BLaER1 treated with 17β-estradiol and CSF1 and Interleukin-3, amounts not matched to agents 10 nM and 100 nM (cell line): Measurements from ENCODE around the gene PARD3B.

Experiments used
- H3K27ac ChIP-seq, 11 experiments: shearing (Covaris generic); formaldehyde crosslinking; 2 replicates each; pipeline ENCODE4 v1.8.1; 2022
- H3K27me3 ChIP-seq, 11 experiments: shearing (Covaris generic); formaldehyde crosslinking; 2 replicates each; pipeline ENCODE4 v1.8.1; 2022
- H3K36me3 ChIP-seq, 11 experiments: shearing (Covaris generic); formaldehyde crosslinking; 2 replicates each; pipeline ENCODE4 v1.8.1; 2022
- H3K4me1 ChIP-seq, 10 experiments: shearing (Covaris generic); formaldehyde crosslinking; 2 replicates each; pipeline ENCODE4 v1.8.1; 2022
- H3K4me2 ChIP-seq, 11 experiments: shearing (Covaris generic); formaldehyde crosslinking; 2 replicates each; pipeline ENCODE4 v1.8.1; 2022
- H3K4me3 ChIP-seq, 10 experiments: shearing (Covaris generic); formaldehyde crosslinking; 2 replicates each; pipeline ENCODE4 v1.8.1; 2022
- H3K9ac ChIP-seq, 11 experiments: shearing (Covaris generic); formaldehyde crosslinking; 2 replicates each; pipeline ENCODE4 v1.8.1; 2022
- H3K9me3 ChIP-seq, 11 experiments: shearing (Covaris generic); formaldehyde crosslinking; replicated peaks in 1 of 11; 2 replicates each; pipeline ENCODE4 v1.8.1; 2022
- H4K20me1 ChIP-seq, 11 experiments: shearing (Covaris generic); formaldehyde crosslinking; 2 replicates each; pipeline ENCODE4 v1.8.1; 2022
- Cebpa-rat ChIP-seq, 11 experiments: shearing (Covaris generic); IDR thresholded peaks; 2 replicates each; pipeline ENCODE4 v1.8.1; 2022

The PARD3B gene

DNA sequence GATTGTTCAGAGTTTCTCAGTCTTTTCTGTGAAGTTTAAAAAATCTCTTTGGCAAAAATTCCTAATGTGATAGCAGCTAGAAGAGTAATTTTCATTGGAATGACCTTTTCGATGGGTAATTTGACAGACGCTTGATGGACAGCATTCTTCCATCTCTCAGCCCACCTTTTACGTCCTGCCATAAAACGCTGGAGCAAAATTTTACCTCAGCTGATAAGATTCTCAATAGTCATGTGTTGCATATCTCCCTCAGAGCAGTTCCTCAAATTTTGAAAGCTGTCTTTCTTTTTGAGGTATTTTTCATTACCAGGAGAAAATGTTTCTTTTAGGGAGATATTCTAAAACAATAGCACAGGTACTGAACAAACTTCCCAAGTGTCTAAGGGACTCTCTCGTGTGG is 441.4 kb downstream of the PARD3B start:
- no peak overlapping the region for H3K27ac ChIP-seq
- H3K9ac ChIP-seq = no peak overlapping the region
- no peak for TF ChIP-seq Cebpa-rat (IDR thresholded peaks at IDR 0.05)
- no peaks in the 10 kb centered on the region for H3K36me3 ChIP-seq
- no peak overlapping the region for H3K4me3 ChIP-seq
- H3K27me3 ChIP-seq = no peaks in the 10 kb centered on the region
- no peaks in the 10 kb centered on the region for H3K9me3 ChIP-seq
- no peaks in the 10 kb centered on the region for H3K4me1 ChIP-seq
- no peak overlapping the region for H3K4me2 ChIP-seq
- no peaks in the 10 kb centered on the region for H4K20me1 ChIP-seq

DNA sequence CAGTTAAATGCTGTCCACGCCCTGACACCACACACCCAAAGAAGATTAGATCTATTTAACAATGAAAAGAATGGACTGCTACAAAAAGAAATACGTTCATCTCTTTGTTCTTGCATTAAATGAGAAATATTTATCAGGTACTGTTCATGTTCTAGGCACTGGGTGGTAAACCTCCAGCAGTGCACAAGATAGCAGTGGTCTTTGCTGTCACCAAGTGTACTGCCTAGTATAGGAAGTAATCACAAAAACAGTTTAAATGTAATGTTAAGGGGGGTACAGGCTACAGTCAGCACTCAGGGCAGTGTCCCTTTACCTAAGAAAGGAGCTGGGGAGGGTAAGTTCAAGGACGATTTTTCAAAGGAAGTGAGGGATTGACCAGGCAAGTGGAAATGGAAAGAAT is 443.6 kb downstream of the PARD3B start:
- Histone ChIP-seq H3K9me3 (no peaks in the 10 kb centered on the region), H3K27ac (no peak overlapping the region), H3K9ac (no peak overlapping the region), H3K36me3 (no peaks in the 10 kb centered on the region), H3K27me3 (no peaks in the 10 kb centered on the region), H3K4me2 (no peak overlapping the region), H3K4me3 (no peak overlapping the region), H3K4me1 (no peaks in the 10 kb centered on the region), H4K20me1 (no peaks in the 10 kb centered on the region)
- TF ChIP-seq Cebpa-rat (IDR thresholded peaks at IDR 0.05) = no peak

DNA sequence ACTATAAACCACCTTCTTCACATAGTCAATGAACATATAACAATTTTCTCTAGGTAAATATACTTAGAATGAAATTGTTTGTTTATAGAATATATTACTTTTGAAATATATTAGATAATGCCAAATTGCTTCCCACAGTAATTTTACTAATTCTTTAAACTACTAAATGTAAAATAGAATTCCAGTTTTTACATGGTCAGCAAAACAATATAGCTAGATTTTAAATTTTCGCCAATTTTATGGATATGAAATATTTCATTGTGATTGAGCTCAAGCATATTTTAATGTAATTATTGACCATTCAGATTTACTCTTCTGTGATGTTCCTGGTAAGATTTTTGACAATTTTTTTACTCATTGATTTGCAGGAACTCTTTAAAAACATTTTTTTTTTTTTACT is 444.6 kb downstream of the PARD3B start:
- H3K4me2 ChIP-seq = no peak overlapping the region
- H3K27me3 ChIP-seq = no peaks in the 10 kb centered on the region
- no peak overlapping the region for H3K4me3 ChIP-seq
- H3K9ac ChIP-seq = no peak overlapping the region
- no peaks in the 10 kb centered on the region for H4K20me1 ChIP-seq
- no peaks in the 10 kb centered on the region for H3K36me3 ChIP-seq
- no peak overlapping the region for H3K27ac ChIP-seq
- H3K9me3 ChIP-seq = no peaks in the 10 kb centered on the region
- no peak for TF ChIP-seq Cebpa-rat (IDR thresholded peaks at IDR 0.05)
- no peaks in the 10 kb centered on the region for H3K4me1 ChIP-seq

DNA sequence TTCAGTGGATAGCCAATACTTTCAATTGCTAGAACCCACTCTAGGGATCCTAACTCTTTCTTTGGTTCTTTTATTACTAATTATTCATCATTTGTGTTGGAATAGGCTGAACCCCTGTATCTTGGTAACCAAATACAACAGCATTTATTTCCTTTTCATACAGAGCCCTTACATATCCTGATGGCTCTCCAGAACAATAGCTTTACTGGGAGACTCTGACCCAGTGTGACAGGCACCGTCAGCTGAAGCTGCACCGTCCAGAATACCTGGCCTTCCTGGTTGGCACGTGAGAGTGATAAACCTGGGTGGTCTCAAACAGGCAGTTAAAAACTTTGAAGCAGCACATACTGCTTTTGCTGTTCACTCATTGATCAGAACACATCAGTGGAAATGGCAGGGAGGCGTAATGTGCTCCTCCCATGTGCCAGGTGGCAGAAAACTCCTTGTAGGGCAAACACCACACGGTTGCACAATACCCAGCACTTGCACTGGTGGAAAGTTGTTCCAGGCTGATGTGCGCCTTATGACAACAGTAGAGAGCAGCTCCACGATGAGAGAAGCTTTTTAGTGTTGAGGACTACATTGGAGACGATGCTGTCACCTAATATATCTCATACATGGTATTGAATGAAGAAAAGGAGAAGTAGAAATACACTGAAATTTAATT is 456.2 kb downstream of the PARD3B start:
- no peak overlapping the region for H3K4me3 ChIP-seq
- no peak overlapping the region for H3K4me2 ChIP-seq
- no peaks in the 10 kb centered on the region for H3K4me1 ChIP-seq
- no peaks in the 10 kb centered on the region for H4K20me1 ChIP-seq
- H3K36me3 ChIP-seq = no peaks in the 10 kb centered on the region
- H3K27me3 ChIP-seq = no peaks in the 10 kb centered on the region
- H3K9me3 ChIP-seq = peaks cover 0 to 6% (median 0%) of the 10 kb centered on the region in 11 experiments; a peak in 1 of 22 replicates
- H3K27ac ChIP-seq = no peak overlapping the region
- no peak overlapping the region for H3K9ac ChIP-seq
- no peak for TF ChIP-seq Cebpa-rat (IDR thresholded peaks at IDR 0.05)

DNA sequence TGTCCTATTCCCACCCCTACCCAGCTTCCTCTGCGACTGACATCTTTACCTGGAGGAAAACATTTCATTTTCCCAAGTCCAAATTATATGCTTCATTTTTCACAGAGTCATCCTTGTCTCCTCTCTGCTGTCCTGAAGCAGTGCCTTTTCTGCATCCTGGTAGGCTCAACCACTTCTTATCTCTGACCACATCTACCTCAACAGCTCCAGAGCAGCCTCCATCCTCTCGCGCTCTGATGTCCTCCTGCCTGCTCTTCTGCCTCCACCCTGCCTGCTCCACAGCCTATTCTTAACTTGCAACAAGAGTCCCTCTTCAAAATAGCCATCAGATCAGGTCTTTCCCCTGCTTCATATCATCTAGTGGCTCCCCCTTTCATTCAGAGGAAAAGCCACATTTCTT is 457.1 kb downstream of the PARD3B start:
- H3K27ac ChIP-seq = no peak overlapping the region
- H3K4me1 ChIP-seq = no peaks in the 10 kb centered on the region
- H3K4me2 ChIP-seq = no peak overlapping the region
- H3K9ac ChIP-seq = no peak overlapping the region
- H3K9me3 ChIP-seq = peaks cover 0 to 6% (median 0%) of the 10 kb centered on the region in 11 experiments; a peak in 1 of 22 replicates
- H4K20me1 ChIP-seq = no peaks in the 10 kb centered on the region
- no peak for TF ChIP-seq Cebpa-rat (IDR thresholded peaks at IDR 0.05)
- H3K27me3 ChIP-seq = no peaks in the 10 kb centered on the region
- H3K36me3 ChIP-seq = no peaks in the 10 kb centered on the region
- no peak overlapping the region for H3K4me3 ChIP-seq

DNA sequence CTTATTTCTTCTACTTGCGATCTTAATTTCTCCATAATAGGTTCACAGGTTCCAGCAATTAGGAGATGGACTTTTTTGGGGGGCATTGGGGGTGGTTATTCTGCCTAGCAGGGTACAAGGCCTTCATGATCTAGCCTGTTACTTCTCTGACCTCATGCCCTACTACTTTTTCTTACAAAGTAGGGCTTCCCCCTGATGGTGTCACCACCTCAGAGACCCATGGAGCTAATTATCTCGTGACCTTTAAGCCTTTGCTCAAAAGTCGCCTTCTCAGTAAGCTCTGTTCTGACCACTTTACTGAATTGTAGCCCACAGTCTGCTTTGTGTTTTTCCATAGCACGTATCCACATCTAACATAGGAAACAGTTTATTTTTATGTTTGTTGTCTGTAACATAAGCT is 458.0 kb downstream of the PARD3B start:
- Histone ChIP-seq H3K36me3 (no peaks in the 10 kb centered on the region), H3K4me1 (no peaks in the 10 kb centered on the region), H3K9me3 (peaks cover 0 to 6% (median 0%) of the 10 kb centered on the region in 11 experiments; a peak in 1 of 22 replicates), H3K9ac (no peak overlapping the region), H3K27ac (no peak overlapping the region), H3K4me3 (no peak overlapping the region), H4K20me1 (no peaks in the 10 kb centered on the region), H3K27me3 (no peaks in the 10 kb centered on the region), H3K4me2 (no peak overlapping the region)
- TF ChIP-seq Cebpa-rat (IDR thresholded peaks at IDR 0.05) = no peak

DNA sequence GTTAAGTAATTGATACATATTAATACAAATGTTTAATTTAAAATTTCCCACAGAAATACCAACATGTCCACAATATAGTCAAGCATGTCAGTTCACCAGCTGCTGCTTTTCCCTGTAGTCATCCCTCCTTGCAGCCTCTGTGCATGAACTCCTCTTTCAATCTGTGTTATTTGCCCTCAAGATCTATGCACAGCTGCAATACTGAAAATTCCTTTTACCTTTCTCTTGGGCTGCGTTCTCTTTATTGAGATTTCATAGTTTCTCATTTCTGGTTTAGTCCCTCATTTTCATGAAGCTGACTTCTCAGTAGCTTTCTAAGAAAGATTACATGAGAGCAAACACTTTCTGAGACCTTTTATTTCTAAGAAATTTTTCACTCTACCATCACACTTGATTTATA is 464.9 kb downstream of the PARD3B start:
- no peak overlapping the region for H3K4me3 ChIP-seq
- TF ChIP-seq Cebpa-rat (IDR thresholded peaks at IDR 0.05) = no peak
- H3K9me3 ChIP-seq = peaks cover 0 to 6% (median 0%) of the 10 kb centered on the region in 11 experiments; a peak in 1 of 22 replicates
- no peaks in the 10 kb centered on the region for H3K27me3 ChIP-seq
- H3K36me3 ChIP-seq = no peaks in the 10 kb centered on the region
- H3K27ac ChIP-seq = no peak overlapping the region
- no peak overlapping the region for H3K4me2 ChIP-seq
- no peaks in the 10 kb centered on the region for H3K4me1 ChIP-seq
- H3K9ac ChIP-seq = no peak overlapping the region
- H4K20me1 ChIP-seq = no peaks in the 10 kb centered on the region

DNA sequence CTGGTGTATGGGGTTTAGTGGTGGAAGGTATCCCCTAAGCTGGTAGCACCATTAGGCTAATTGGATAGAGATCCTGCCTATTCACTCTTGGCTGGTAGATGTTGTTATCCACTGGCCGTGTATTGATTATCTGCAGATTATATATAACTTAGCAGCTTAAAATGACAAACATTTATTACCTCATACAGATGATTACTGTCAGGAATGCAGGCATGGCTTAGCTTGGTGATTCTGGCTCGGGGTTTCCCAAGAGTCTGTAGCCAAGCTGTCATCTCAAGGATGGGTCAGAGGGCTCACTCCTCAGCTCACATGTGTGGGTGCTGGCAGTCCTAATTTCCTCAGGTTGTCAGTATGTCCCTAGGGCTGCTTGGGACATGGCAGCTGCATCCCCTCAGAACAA is 465.8 kb downstream of the PARD3B start:
- H3K27me3 ChIP-seq = no peaks in the 10 kb centered on the region
- H3K9ac ChIP-seq = no peak overlapping the region
- no peak overlapping the region for H3K4me3 ChIP-seq
- H3K4me2 ChIP-seq = no peak overlapping the region
- H4K20me1 ChIP-seq = no peaks in the 10 kb centered on the region
- H3K27ac ChIP-seq = no peak overlapping the region
- no peak for TF ChIP-seq Cebpa-rat (IDR thresholded peaks at IDR 0.05)
- H3K36me3 ChIP-seq = no peaks in the 10 kb centered on the region
- peaks cover 0 to 2% (median 0%) of the 10 kb centered on the region in 11 experiments; a peak in 1 of 22 replicates for H3K9me3 ChIP-seq
- no peaks in the 10 kb centered on the region for H3K4me1 ChIP-seq

DNA sequence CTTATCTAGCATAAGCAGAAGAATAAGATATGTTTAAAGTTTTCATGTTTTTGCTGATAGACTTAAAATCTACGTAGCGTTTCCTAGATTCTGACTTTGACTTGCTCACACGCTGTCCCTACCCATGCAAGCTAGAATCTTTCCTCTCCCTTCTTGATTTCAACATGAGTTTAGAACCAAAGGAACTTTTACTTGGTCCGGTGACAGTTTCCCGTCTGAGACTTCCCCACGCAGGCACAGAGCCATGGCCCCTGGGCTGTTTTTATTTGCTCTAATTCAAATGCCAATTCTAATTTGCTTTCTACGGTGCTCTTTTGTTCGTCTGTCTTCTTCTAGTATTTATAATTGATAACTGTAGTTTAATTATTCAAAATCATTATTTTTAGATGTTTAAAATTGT is 467.7 kb downstream of the PARD3B start:
- no peaks in the 10 kb centered on the region for H3K27me3 ChIP-seq
- H3K4me3 ChIP-seq = no peak overlapping the region
- no peaks in the 10 kb centered on the region for H4K20me1 ChIP-seq
- no peaks in the 10 kb centered on the region for H3K4me1 ChIP-seq
- H3K36me3 ChIP-seq = no peaks in the 10 kb centered on the region
- no peak for TF ChIP-seq Cebpa-rat (IDR thresholded peaks at IDR 0.05)
- H3K27ac ChIP-seq = no peak overlapping the region
- no peaks in the 10 kb centered on the region for H3K9me3 ChIP-seq
- H3K4me2 ChIP-seq = no peak overlapping the region
- no peak overlapping the region for H3K9ac ChIP-seq

DNA sequence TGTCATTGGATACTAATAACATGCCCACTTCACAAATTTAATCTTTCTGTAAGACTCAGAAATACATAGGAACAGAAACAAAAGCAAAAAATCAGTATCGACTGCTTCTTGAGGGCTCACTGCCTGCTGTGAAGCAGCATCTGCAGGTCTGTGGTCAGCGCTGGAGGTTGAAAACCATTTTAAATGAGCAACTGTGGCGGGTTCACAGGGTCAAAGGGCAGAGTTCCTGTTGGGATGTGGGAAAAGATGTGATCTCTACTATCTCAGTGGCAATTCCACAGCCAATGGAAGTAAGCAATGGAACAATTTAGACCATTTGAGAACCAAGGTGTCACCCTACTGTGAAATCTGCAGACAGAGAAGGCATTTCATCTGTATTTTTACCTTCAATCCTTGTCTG is 468.3 kb downstream of the PARD3B start:
- no peak for TF ChIP-seq Cebpa-rat (IDR thresholded peaks at IDR 0.05)
- H3K27me3 ChIP-seq = no peaks in the 10 kb centered on the region
- no peak overlapping the region for H3K4me2 ChIP-seq
- H3K27ac ChIP-seq = no peak overlapping the region
- H4K20me1 ChIP-seq = no peaks in the 10 kb centered on the region
- H3K4me3 ChIP-seq = no peak overlapping the region
- no peaks in the 10 kb centered on the region for H3K9me3 ChIP-seq
- no peak overlapping the region for H3K9ac ChIP-seq
- no peaks in the 10 kb centered on the region for H3K4me1 ChIP-seq
- no peaks in the 10 kb centered on the region for H3K36me3 ChIP-seq
